Activated CD4-positive, alpha-beta T cell treated with anti-CD3 and anti-CD28 coated beads for 36 hours (primary cell): ENCODE measurements around the gene ASCC3. TPM values are rescaled to one million over a fixed set of nuclear protein-coding genes. Genes with fewer than 3 reads are reported as not detected.
A peak's percentile ranks its signal among the peaks of the same experiment; 100 is the strongest.
"Not testable (repeated sequence)": the region's sequence is repeated elsewhere in the genome, so short reads cannot be mapped to it uniquely, and the experiment has no call there.

Experiments
- ATAC-seq: fragments of 200-7000 bp; cut with Tn5 transposase; one replicate; pipeline ENCODE4 v1.10.0; 2021; ENCODE audit warnings: mild to moderate bottlenecking, moderate library complexity
- CTCF ChIA-PET: fragments of 350-600 bp; sonication (Branson Sonifier 250); formaldehyde crosslinking; loops from one replicate; lab custom pipeline; 2021; ENCODE audit warnings: antibody characterized with exemption; lab: Charles Lee
- POLR2A ChIA-PET: fragments of 350-600 bp; sonication (Branson Sonifier 250); formaldehyde crosslinking; loops from one replicate; lab custom pipeline; 2021; ENCODE audit warnings: antibody characterized with exemption, inconsistent platforms; lab: Charles Lee
- DNase-seq: peaks from one replicate; pipeline ENCODE4 v3.0.0-alpha.2; 2020
- H3K27ac Mint-ChIP-seq: one replicate; pipeline ENCODE4 v1.8.0; 2021; ENCODE audit warnings: mixed read lengths
- H3K27me3 Mint-ChIP-seq: one replicate; pipeline ENCODE4 v1.8.0; 2021; ENCODE audit warnings: mixed read lengths
- H3K36me3 Mint-ChIP-seq: one replicate; pipeline ENCODE4 v1.8.0; 2021; ENCODE audit warnings: low read depth, mixed read lengths
- H3K4me1 Mint-ChIP-seq: one replicate; pipeline ENCODE4 v1.8.0; 2021; ENCODE audit warnings: mixed read lengths
- H3K4me3 Mint-ChIP-seq: one replicate; pipeline ENCODE4 v1.8.0; 2021; ENCODE audit warnings: mild to moderate bottlenecking, moderate library complexity, mixed read lengths
- H3K9me3 Mint-ChIP-seq: one replicate; pipeline ENCODE4 v1.8.0; 2021; ENCODE audit warnings: low read depth, mixed read lengths
- intact Hi-C, 2 experiments: fragments of 100-400 bp; cut with DNase I in 1 of 2; cut with micrococcal nuclease in 1 of 2; formaldehyde crosslinking; loops; one replicate each; pipeline versions ENCODE4 v1.14.2 to v1.15.1; 2022 to 2024; cut with DNase I, micrococcal nuclease
- total RNA-seq, 2 experiments: library from RNA; stranded (reverse); gene quantifications; one replicate each; pipeline ENCODE4 v1.2.3, GENCODE V29; 2021

The ASCC3 gene
- total RNA-seq, 2 experiments from 2014 or later: 50.3 to 53.4 TPM

DNA sequence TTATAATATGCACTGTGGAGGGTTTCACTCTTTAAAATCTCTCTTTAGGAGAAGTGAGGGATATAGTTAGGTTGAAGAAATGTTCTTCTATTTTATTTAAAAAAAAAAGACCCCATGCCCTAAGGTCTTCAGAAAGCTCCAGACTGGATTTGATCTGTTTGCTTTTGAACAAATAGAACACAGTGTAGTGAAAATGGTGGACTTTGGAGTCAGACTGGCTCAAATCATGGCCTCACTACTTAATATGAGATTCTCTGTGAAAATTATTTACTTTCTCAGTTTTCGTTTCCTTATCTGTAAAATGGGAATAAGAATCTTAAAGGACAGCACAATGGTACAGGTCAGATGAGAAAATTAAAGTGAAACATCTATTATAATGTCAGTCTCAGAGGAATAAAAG, 203.9 kb downstream of the ASCC3 start:
- ATAC-seq: no peak
- POLR2A ChIA-PET: no interaction called here
- intact Hi-C loops: no loop called here
- H3K4me3 Mint-ChIP-seq: no peak overlapping the region
- H3K36me3 Mint-ChIP-seq: peaks cover 3% of the 10 kb centered on the region
- H3K4me1 Mint-ChIP-seq: no peaks in the 10 kb centered on the region
- no peaks in the 10 kb centered on the region for H3K27me3 Mint-ChIP-seq
- DNase-seq: no peak
- CTCF ChIA-PET: interaction anchor here (0.8 to 1.1 kb wide), 3 partner anchors 12 to 13 kb away, joined by 4 read pairs; no protein-coding TSS in a partner anchor
- H3K27ac Mint-ChIP-seq: no peak overlapping the region
- H3K9me3 Mint-ChIP-seq: no peaks in the 10 kb centered on the region

DNA sequence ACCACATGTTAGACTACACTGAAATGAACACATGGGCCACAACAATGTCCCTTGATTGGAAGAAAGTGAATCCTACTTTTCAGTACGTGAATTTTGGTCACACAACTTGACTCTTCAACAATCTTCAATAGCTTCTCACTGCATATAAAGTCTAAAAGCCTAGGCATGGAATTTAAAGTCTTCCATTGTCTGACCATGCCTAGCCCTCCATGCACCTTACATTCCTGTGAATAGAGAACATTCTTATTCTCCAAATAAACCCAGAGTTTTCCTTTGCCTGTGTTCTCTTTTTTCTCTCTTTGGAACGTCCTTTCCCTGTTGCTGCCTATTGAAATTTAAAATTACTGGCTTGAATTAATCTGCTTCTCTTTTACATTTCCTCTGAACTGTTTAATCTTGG, 207.5 kb downstream of the ASCC3 start:
- Mint-ChIP-seq H3K4me1 (peaks cover 2% of the 10 kb centered on the region), H3K27ac (no peak overlapping the region), H3K9me3 (no peaks in the 10 kb centered on the region), H3K4me3 (no peak overlapping the region), H3K36me3 (peaks cover 5% of the 10 kb centered on the region), H3K27me3 (no peaks in the 10 kb centered on the region)
- ChIA-PET CTCF (interaction anchor here (0.8 kb wide), 1 partner anchor 10 kb away, joined by 3 read pairs; no protein-coding TSS in a partner anchor), POLR2A (no interaction called here)
- ATAC-seq (no peak), DNase-seq (no peak)
- intact Hi-C loops: no loop called here

GRCh38 chr6:100671740-100672139, 209.4 kb downstream of the ASCC3 start:
- POLR2A ChIA-PET: no interaction called here
- intact Hi-C loops: no loop called here
- CTCF ChIA-PET: interaction anchor here (1.2 kb wide), 1 partner anchor 8 kb away, joined by 4 read pairs; no protein-coding TSS in a partner anchor
- Mint-ChIP-seq H3K27ac (no peak overlapping the region), H3K9me3 (no peaks in the 10 kb centered on the region), H3K4me1 (peaks cover 2% of the 10 kb centered on the region), H3K4me3 (no peak overlapping the region), H3K36me3 (peaks cover 5% of the 10 kb centered on the region), H3K27me3 (no peaks in the 10 kb centered on the region)
- DNase-seq (no peak), ATAC-seq (no peak)

DNA sequence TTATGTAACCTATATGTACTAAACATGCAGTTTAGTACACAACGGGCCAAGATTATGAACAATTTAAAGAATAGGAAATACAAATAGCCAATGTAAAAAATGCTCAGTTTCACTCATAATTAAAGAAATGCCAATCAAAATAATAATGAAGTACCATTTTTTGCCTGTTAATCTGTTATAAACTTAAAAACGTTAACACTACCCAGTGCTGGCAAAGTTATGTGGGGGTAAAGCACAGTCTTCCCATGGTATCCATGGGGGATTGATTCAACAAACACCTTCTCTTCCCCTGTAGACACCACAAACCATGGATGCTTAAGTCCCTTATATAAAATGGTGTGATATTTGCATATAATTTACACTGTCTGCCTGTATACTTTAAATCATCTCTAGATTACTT, 211.1 kb downstream of the ASCC3 start:
- H3K4me1 Mint-ChIP-seq: peaks cover 5% of the 10 kb centered on the region
- H3K36me3 Mint-ChIP-seq: peaks cover 5% of the 10 kb centered on the region
- no peak overlapping the region for H3K4me3 Mint-ChIP-seq
- POLR2A ChIA-PET: no interaction called here
- no peak for DNase-seq
- intact Hi-C loops: no loop called here
- H3K27ac Mint-ChIP-seq: no peak overlapping the region
- no peak for ATAC-seq
- no peaks in the 10 kb centered on the region for H3K9me3 Mint-ChIP-seq
- CTCF ChIA-PET: no interaction called here
- no peaks in the 10 kb centered on the region for H3K27me3 Mint-ChIP-seq

DNA sequence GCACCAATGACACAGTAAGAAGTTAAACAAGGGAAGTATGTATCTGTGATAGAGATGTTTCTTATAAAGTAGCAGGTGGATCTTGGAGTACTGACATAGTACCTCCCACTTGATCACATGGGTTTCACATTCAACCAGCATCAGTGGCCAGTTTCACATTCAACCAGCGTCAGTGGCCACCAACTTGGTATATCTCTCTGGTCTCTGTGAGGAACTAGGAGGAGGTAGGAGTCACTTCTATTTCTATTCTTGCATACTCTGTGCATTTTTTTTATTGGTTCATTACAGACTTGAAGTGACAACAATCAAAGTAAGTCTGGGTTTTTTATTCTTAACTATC, 216.1 kb downstream of the ASCC3 start:
- peak; percentile 24 for DNase-seq
- no peak overlapping the region for H3K27ac Mint-ChIP-seq
- ChIA-PET CTCF (interaction anchor here (0.9 to 2.2 kb wide), 8 partner anchors 12 to 663 kb away, joined by 3 to 10 read pairs (median 4); no protein-coding TSS in a partner anchor), POLR2A (no interaction called here)
- no peaks in the 10 kb centered on the region for H3K9me3 Mint-ChIP-seq
- ATAC-seq: peak; percentile 81
- intact Hi-C loops: loop anchor here in 1 of 2 experiments (2.0 kb wide), 1 partner anchor 548 kb away; no protein-coding TSS in a partner anchor
- H3K4me3 Mint-ChIP-seq: no peak overlapping the region
- H3K27me3 Mint-ChIP-seq: no peaks in the 10 kb centered on the region
- peaks cover 11% of the 10 kb centered on the region for H3K4me1 Mint-ChIP-seq
- peaks cover 5% of the 10 kb centered on the region for H3K36me3 Mint-ChIP-seq

DNA sequence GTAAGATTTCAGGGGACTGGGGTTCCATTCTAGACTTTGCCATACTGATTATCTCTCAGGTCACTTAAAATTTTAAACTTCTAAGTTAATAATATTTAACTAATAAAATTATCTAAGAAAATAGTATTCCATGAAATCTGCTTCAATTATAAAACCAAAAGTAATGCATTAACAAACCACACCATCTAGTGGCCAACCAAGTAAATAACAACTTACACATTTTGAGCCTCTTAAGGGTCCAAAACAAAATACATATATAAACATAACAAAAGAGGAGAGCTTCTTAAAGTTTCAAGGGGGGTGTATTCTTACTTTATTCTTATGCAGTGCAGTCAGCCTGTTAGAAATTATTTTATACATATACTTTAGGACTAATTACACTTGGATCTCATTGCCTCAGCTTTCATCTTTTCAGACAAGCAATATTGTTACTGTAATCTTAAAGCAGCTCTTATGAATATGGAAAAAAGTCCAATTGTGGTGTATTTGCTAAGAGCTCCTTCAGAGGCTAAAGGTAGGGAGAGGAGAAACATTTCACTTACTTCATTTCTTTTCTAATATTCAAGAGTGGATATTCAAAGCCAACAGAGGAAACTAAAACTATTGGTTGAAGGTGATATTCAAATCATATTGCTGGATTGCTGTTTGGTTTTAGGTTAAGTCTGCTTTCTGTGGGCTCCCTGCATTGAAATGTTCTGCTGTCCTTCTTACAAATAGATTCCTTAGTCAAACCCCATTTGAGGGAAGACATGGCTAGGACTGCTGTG, 216.7 kb downstream of the ASCC3 start:
- no peak overlapping the region for H3K4me3 Mint-ChIP-seq
- ATAC-seq (no peak), DNase-seq (no peak)
- ChIA-PET POLR2A (no interaction called here), CTCF (interaction anchor here (0.9 to 2.2 kb wide), 14 partner anchors 8 to 795 kb away, joined by 3 to 10 read pairs (median 4); no protein-coding TSS in a partner anchor)
- H3K9me3 Mint-ChIP-seq: no peaks in the 10 kb centered on the region
- H3K27me3 Mint-ChIP-seq: no peaks in the 10 kb centered on the region
- intact Hi-C loops: loop anchor here (2.0 to 5.0 kb wide), 5 partner anchors 187 to 797 kb away; no protein-coding TSS in a partner anchor
- peaks cover 11% of the 10 kb centered on the region for H3K4me1 Mint-ChIP-seq
- no peak overlapping the region for H3K27ac Mint-ChIP-seq
- H3K36me3 Mint-ChIP-seq: peaks cover 5% of the 10 kb centered on the region

- ChIA-PET POLR2A (no interaction called here), CTCF (interaction anchor here (1.0 to 2.2 kb wide), 11 partner anchors 9 to 794 kb away, joined by 3 to 10 read pairs (median 4); no protein-coding TSS in a partner anchor)
- Mint-ChIP-seq H3K9me3 (no peaks in the 10 kb centered on the region), H3K4me3 (no peak overlapping the region), H3K36me3 (peaks cover 5% of the 10 kb centered on the region), H3K27ac (no peak overlapping the region), H3K4me1 (peaks cover 11% of the 10 kb centered on the region), H3K27me3 (no peaks in the 10 kb centered on the region)
- ATAC-seq: no peak
- intact Hi-C loops: loop anchor here (5.0 kb wide), 4 partner anchors 186 to 796 kb away; no protein-coding TSS in a partner anchor
- DNase-seq: no peak
These were observed 217.8 kb downstream of the ASCC3 start for GRCh38 chr6:100663219-100663863.

- no peaks in the 10 kb centered on the region for H3K9me3 Mint-ChIP-seq
- peaks cover 11% of the 10 kb centered on the region for H3K4me1 Mint-ChIP-seq
- ATAC-seq: no peak
- no peak for DNase-seq
- no peak overlapping the region for H3K27ac Mint-ChIP-seq
- intact Hi-C loops: loop anchor here (5.0 kb wide), 4 partner anchors 185 to 795 kb away; no protein-coding TSS in a partner anchor
- H3K27me3 Mint-ChIP-seq: no peaks in the 10 kb centered on the region
- no peak overlapping the region for H3K4me3 Mint-ChIP-seq
- ChIA-PET CTCF (no interaction called here), POLR2A (no interaction called here)
- H3K36me3 Mint-ChIP-seq: peaks cover 5% of the 10 kb centered on the region
These were observed 218.9 kb downstream of the ASCC3 start for GRCh38 chr6:100662264-100662663.

GRCh38 chr6:100658486-100658885, 222.6 kb downstream of the ASCC3 start:
- Mint-ChIP-seq H3K36me3 (peaks cover 7% of the 10 kb centered on the region), H3K9me3 (no peaks in the 10 kb centered on the region), H3K27ac (no peak overlapping the region), H3K4me1 (no peaks in the 10 kb centered on the region), H3K4me3 (no peak overlapping the region), H3K27me3 (no peaks in the 10 kb centered on the region)
- ChIA-PET CTCF (interaction anchor here (1.0 to 2.0 kb wide), 2 partner anchors 11 to 551 kb away, joined by 3 to 4 read pairs; no protein-coding TSS in a partner anchor), POLR2A (no interaction called here)
- DNase-seq: no peak
- intact Hi-C loops: no loop called here
- ATAC-seq: no peak

- intact Hi-C loops: no loop called here
- ChIA-PET POLR2A (no interaction called here), CTCF (interaction anchor here (1.0 to 2.0 kb wide), 2 partner anchors 11 to 551 kb away, joined by 3 to 4 read pairs; no protein-coding TSS in a partner anchor)
- Mint-ChIP-seq H3K9me3 (no peaks in the 10 kb centered on the region), H3K4me1 (no peaks in the 10 kb centered on the region), H3K36me3 (peaks cover 10% of the 10 kb centered on the region), H3K27me3 (no peaks in the 10 kb centered on the region), H3K27ac (no peak overlapping the region), H3K4me3 (no peak overlapping the region)
- ATAC-seq (no peak), DNase-seq (no peak)
These were observed 223.3 kb downstream of the ASCC3 start for GRCh38 chr6:100657678-100658330.

DNA sequence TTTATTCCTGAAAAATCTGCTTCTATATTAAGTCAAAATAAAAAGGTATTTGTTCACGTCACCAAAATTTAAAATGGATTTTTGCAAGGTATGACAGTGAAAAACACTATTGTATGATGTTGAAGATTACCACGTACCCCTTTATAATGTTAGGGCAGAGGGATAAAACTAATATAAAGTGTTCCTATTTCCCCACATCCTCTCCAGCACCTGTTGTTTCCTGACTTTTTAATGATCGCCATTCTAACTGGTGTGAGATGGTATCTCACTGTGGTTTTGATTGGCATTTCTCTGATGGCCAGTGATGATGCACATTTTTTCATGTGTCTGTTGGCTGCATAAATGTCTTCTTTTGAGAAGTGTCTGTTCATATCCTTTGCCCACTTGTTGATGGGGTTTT, 240.0 kb downstream of the ASCC3 start:
- CTCF ChIA-PET, intact Hi-C loops, H3K9me3 Mint-ChIP-seq, H3K4me1 Mint-ChIP-seq, H3K27me3 Mint-ChIP-seq, H3K27ac Mint-ChIP-seq, POLR2A ChIA-PET, H3K4me3 Mint-ChIP-seq, DNase-seq, ATAC-seq: not testable (repeated sequence)
- peaks cover 68% of the 10 kb centered on the region for H3K36me3 Mint-ChIP-seq
